NCI-H226 (cell line): ENCODE data around the gene PCYT2.

Source experiments
- DNase-seq: peaks from one replicate; pipeline ENCODE4 v3.0.0-alpha.2; 2015

The PCYT2 gene

DNA sequence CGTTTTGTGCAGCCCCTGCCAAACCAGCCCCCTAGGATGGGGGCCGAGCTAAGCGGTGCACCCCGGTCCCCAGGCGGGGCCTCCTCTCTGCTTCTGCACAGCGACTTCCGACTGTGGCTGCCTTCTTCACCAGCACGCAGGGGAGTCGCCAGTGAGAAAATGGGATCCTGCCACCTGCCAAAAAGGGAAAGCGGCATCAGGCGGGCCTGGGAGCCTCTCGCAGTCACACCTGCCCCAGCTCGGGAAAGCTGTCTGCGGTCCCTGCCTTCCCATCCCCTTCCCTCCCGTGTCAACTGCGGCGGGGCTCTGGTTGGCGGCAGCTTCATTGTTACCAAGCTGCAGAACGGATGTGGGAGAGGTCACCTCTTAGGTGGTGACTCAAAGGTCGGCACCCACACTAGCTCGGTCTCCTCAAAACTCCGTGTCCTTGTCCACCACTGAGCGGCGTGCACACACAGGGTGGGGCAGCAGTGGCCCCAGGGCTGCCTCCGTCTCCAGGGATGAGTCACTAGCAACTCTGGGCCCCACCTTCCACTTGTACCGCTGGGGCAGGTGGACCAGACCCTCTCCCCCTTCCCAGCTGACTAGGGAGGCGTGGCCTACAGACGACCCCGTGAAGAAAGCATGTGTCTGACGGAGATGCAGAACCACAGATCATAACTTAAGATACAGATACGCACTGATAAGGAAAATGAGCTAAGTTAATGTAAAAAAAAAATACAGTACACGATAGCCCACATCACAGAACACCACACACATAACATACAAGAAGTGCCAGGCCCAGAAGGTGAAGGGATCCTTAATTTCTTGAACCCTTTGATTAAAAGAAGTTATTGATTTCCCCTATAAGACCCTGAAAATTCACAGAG lies 1.5 kb upstream of the PCYT2 start:
- DNase-seq: no peak

DNA sequence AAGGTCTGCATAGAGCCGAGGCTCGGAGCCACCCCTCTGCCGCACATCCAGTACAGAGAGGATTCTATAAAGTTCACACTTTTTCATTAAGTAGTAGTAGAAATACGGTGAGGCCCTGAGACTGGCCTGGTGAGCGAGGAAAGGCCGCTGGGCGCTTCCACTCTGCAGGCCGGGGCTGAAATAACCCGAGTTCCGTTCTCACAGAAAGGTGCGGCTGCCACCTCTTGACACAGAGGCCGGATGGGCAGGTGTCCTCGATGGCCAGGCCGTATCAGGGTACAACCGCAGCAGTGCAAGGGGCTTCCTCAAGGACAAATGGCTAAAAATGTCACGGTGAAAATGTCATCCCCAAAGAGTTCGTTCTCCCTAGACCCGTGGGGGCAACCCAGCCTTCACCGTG lies 770 bp upstream of the PCYT2 start:
- no peak for DNase-seq

DNA sequence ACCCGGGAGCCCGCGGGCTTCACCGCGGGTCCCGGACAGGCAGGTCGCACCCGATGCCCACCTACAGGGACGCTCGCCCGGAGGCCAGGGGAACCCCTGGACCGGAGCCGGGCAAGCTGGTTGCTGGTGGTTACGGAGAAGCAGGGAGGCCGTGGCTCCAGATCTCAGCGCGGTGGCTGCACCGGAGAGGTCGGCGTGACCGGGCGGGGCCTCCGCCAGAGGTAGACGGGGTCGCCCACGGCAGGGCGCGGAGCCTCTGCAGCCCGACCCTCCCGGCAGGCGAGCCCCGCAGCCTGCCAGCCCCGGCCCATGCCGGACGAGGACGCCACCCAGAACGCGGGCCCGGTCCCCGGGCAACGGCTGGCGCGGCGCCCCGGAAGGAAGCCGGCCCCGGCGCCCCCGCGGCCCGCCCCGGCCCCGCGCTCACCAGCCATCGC lies 341 bp downstream of the PCYT2 start:
- DNase-seq: no peak

DNA sequence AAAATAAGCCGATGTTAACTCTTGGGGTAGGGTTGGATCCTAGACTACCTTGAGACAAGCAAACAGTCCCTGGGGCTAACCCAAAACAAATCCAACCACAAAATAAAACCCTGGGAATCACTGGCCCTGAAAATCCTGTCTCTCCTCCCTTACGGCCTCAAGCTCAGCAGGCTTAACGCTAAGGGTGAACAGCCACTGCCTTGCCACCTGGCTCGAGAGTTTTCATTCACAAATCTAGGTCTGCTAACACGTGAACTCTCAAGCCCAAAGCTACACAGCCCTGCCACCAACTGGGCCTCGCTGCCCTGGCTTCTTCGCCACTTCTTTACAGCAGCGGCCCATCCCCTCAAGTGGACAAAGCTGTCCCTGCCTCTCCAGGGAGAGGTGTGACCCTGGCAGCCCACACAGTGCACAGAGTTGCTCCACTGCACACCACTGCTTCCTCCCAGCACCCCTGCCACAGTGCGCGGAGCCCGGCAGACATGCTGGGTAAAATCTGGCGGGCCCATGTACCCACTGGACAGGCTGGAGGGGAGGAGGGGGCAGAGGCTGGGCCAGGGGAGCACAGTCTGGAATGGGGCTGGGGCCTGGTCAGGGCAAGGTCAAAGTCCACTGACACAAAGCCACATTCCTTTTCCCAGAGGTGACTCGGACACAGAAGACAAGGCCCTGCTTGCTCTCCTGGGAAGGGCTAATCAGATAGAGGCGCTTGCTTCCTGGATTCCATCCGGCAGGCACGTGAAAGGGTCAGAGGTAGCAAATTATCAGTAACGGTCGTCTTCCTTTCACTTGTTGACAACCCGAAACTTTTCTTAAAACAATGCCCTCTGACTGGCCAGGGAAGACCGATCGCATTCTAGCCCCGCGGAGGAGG lies 996 bp downstream of the PCYT2 start:
- DNase-seq: no peak

DNA sequence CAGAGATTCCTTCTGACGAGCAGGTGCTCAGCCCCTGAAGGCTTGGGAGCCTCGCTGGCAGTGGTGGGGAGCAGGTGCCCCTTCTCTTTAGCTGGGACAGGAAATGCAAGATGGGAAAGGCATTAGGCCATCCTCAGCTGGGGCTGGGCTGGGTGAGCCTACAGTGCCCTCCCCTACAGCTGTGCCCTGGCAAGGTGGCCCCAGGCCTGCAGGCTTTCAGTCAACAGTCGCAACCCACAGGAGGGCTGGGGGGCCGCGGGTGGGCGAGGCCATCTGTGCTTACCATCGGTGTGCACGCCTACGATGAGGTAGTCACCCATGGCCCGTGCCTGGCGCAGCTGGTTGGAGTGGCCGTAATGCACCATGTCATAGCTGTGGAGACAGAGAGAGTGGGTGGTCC lies 2.0 kb downstream of the PCYT2 start:
- no peak for DNase-seq

DNA sequence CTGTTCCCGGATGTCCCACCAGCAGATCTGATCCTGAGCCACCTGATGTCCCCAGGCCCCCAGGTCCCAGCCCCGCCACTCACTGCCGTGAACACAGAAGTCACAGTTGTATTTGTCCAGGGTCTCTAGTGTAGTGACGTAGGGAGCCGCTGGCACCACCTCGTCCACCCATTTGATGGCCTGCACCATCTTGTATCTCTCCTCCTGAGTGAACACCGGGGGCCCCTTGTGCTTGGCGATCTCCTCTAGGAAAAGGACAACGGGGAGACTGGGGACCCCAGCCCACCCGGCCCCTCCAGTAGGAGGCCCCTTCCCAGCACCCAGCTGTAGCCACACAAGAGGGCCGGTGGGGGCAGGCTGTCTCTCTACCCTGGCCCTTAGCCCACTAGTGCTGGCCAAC lies 2.4 kb downstream of the PCYT2 start:
- DNase-seq: no peak

DNA sequence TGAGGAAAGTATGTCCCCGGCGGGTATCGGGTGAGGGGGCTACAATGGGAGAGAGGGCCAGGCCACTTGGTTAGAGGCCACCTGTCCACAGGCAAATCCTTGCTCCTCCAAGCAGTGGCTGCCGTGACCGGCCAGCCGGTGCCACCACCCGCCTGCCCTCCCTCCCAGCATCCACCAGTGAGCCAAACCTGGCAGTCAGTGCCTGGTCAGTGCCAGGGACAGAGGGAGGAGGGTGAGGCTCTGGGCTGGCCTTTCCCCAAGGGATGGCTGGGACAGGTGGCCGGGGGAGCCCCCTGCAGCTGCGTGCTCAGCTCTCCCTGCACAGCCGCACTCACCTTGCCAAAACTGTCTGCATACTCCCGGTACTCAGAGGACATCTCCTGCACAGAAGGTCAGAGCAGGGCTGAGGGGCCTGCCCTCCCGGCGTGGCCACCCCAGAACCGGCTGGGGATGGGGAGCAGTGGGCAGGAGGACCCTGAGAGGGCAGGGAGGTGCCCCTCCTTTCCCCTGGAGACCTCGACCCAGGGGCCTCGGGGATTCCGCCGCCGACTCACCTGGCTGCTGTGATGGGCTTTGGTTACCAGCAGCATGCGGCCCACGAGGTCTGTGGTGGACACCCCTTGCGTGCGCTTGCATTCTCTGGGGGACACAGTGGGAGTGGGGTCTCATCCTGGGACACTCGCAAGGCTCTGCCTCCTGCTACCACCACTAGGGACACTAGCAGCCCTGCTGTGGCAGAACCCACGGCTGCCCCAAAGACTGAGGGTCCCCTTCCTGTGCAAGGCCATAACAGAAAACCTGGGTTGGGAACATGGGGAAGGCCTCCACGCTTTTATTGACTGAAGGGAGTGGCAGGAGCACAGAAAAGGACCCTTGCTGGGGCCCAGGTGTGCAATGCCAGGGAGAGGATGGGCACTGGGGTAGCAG lies 3.7 kb downstream of the PCYT2 start:
- DNase-seq: no peak

DNA sequence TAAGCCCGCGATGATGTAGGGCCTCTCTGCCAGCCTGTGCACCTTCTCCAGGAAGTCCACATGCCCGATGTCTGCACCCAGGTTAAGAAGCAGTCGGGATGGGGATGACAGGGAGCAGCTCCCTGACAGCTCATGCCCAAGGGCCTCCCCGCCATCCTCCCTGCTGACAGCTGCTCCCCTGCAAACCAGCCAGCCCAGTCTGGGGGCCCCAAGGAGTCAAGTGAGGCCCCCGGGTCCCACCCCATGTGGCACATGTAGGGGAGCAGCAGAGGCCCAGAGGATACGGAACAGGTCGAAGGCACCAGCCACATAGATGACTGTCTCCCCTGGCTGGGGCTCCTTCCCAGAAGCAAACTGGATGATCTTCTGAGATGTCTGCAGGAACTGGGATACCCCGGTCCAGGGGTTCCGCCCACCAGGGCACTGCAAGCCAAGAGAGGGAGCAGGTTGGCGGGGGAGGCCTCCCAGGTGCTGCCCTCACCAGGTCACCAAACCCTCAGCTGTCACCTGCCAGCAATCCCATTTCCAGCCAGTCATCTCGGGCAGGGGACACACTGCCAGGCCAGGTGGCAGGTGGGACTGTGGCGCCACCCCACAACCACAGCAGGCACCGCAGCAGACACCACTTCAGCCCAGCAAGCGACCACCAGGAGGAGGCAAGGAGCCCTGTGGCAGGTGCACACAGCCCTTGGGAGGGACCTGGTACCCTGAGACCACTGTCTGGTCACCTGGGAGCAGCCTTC lies 4.6 kb downstream of the PCYT2 start:
- no peak for DNase-seq

DNA sequence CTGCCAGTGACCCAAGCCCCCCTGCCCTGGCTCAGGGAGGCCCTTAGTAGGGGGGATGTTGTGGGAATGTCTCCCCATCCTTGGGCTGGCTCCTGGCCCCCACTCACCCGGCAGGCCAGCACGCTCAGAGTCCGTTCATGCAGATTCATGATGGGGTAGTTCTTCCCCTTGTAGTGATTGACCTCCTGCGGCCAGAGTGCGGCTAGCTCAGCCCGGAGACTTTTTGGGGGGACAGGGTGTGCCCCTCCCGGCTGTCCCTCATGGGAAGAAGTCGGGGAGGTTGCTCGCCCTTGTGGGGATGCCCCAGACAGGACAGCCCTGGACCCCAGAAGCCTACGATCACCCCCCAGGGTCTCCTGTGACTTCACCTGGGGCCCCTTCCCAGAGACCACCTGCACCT lies 5.2 kb downstream of the PCYT2 start:
- no peak for DNase-seq

DNA sequence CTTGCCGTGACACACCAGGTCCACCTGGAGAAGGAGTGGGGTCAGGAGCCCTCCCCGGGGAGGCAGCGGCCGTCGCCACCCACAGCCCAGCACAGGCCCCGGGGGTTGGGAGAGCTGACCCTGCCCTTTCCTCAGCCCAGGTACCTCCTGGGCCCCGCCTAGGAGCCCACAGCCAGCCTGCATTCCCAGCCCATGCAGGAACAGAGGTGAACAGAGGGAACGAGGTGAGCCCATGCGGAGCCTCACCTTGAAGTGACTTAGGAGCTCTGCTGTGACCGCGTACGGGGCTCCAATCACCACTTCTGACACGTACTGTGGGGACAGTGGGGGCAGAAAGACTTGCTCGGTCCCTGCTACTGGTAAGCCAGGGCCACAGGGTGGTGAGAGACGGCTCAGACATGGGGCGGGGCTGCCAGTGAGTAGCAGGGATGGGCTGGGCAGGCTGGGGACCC lies 5.7 kb downstream of the PCYT2 start:
- no peak for DNase-seq

DNA sequence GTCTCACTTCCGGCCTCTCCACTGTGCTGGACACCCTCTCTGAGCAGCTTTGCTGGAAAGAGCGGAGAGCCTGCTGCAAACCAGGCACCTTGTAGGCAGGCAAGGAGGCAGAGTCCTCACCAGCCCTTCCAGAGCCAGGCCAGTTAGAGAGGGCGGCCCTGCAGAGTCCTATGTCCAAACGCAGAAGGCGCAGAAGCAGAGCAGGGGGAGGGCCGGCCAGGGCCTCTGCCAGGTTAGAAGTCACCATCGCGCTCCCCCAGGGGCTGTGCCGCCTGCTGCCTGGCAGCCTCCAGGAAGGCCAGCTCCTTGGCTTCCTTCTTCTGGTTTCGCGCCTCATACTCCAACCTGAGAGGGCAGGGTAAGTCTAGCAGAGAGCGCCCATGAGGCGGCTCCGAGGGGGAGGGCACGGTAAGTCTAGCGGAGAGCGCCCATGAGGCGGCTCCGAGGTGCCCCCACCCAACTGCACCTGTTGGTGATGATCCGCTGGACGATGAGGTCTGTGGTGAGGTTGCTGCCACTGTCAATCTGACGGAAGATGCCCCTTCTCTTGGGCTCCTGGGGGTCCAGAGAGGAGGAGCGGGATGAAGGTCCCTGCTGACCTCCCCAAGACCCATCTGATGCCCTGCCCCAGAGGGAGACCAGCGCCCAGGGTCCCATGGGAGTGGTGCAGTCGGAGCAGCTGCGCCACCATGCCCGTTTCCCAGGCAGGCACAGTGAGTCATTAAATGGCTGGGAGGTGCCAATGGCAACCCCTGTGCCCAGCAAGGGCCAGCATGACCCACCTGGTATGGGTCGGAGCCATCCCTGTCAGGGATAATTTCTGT lies 6.4 kb downstream of the PCYT2 start:
- DNase-seq: no peak

DNA sequence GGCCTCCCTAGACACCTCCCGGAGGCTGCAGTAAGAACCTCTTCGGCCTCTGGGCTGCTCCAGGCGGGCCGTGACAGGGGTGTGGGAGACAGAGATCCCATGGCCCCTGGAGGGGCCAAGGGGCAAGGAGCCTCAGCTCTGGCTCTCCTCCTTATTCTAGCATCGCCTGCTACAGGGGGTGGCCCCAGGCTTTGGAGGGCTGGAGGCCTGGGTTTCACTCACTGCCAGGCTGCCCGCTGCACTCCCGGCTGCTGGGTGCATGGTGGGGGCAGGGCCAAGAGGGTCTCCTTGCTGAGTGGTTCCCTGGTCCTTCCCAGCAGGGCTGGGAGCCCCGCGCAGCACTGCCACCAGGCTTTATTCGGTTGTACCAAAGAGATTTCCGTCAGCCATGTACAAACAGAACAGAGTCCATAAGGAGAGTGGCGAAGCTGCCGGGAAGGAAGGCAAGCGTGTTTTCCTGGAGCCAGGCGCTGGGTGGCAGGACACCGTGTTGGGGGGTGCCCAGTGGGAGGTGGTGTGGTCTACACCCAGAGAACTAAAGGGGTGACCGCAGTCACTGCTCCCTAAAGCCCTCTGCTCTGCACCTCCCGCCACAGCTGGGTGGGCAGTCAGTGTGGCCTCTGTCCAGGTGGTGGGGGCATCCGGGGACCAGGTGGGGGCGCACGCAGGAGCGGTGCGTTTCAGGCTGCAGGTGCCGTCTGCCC lies 7.2 kb downstream of the PCYT2 start:
- no peak for DNase-seq

DNA sequence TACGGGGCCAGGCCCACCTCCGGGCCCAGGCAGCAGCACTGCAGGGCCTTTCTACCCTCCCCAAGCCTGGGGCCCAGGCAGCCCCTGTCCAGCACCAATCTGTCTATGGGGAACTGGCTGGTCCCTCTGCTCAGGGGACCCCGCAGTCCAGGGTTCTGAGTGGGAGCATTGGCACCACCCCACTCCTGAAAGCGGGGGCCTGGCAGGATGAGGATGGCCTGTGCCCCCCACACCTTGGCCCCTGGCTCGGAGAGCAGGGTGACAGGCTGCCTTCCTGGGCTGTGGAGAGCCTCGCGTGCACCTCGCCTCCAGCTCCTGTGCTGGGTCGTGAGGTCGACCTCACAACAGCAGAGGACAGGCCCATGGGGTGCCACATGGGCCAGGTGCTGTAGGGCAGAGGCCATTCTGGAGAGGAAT lies 7.8 kb downstream of the PCYT2 start:
- no peak for DNase-seq

DNA sequence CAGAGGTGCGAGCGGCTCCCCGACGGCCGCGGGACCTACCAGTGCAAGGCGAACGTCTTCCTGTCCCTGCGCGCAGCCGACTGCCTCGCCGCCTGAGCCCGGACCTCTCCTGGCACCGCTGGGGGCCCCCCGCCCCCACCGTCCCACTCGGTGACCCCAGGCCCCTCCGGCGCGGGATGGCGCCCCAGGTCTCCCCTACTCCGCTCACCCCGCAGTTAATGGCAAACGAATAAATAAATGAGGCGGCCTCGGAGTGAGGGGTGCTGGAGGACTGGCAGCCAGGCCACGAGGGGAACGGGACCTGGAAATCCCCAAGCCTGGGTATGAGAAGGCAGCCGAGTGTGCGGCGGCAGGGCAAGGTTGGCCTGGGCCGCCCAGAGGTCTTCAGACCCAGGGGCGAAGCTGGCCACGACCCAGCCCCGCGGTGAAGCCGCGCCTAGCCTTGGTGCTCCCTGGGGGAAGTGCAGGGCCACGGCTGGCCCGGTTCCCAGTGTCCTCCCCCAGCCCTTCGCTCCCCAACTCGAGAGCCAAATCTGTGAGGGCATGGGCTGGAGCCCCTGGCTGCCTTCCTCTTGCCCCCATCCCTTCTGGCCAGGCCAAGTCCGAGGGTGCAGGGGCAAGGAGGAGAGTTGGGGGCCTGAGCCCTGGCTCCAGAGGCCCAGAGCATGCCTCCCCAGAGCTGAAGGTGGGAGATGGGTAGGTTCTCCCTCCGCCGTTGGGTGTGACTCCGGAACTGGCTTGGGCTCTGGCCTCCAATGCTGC lies 8.4 kb downstream of the PCYT2 start:
- DNase-seq: peak; percentile 0

DNA sequence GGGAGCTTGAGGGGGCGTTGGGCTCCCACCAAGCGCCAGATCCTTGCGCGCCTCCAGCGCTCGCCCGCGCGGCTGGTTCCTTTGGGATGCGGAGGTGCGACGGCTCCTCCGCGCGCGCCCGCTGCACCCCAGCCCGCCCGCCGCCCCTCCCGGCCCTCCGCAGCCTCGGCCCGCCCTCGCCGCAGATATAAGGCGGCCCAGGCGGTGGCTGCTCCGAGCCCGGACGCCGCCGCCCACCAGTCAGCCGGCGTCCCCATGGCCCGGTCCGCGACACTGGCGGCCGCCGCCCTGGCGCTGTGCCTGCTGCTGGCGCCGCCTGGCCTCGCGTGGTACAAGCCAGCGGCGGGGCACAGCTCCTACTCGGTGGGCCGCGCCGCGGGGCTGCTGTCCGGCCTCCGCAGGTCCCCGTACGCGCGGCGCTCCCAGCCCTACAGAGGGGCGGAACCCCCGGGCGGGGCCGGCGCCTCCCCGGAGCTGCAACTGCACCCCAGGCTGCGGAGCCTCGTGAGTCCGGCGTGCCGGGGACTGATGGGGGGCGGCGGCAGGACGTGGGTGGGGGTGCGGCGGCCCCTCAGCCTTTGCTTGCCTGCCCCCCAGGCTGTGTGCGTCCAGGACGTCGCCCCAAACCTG lies 9.1 kb downstream of the PCYT2 start, which contains the start of gene NPB:
Gene NPB (plus strand): TSS at position 216 of the 630 bp plus-strand sequence. CDS start 40 bp downstream, at position 256.
- peak; percentile 1 for DNase-seq

DNA sequence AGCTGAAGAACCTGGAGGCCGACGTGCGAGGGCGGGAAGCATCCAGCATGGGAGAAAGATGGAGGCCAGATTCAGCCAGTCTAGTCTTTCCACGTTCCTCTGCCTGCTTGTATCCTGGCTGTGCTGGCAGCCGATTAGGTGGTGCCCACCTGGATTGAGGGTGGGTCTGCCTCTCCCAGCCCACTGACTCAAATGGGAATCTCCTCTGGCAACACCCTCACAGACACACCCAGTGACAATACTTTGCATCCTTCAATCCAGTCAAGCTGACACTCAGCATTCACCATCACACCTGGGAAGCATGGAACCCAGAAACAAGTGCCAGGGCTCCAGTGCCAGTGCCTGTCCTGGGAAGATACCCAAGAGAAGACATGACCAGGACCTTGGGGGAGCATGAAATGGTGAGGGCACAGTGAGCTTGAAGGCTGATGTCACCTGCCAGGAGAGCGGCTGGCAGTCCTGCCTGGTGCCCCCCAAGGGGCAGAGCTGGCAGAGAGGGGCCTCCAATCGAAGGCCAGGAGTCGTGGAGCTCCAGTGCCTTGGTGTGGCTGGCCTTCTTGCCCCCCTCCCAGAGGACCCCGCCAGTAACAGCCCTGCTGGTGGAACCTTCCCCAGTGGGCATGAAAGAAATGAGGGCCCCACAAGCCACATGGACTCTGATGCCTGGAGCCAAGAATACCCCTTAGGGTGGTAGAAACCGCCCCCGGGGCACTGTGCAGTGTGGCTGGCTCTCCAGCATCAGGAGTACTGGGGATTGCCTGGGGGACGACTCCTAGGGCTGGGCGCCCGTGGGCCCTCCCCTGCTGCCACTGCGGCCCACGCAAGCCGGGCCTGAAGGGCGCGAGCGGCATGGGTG lies 9.8 kb downstream of the PCYT2 start:
- DNase-seq: peak; percentile 1

DNA sequence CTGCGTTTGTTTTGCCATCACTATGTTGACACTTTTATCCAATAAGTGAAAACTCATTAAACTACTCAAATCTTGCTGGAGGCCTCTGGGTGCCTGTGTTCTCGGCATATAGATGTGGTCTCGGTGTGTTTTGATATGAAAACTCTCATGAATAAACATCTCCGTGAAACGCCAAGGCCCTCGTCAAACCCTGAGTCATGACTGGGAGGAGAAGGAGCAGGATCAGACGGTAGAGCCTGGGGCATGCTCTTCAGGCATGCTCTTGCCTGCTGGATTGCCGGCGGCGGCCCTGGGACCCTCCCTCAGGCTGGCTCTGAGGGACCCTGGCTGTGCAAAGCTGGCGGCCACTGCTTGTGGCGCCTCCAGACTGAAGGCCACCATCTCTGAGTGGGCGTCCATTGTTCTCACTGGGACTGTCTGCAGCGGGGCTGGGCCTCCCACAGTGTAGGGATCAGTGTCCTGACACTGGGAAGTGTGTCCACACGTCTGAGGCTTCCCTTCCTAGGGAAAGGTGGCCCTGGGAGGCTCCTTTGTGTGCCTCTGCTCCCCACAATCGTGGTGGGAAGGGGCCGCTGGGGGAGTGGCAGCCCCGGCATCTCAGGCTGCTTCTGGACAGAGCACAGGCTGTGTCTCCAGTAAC lies 10.9 kb downstream of the PCYT2 start:
- DNase-seq: peak; percentile 0
